Activated T-cell treated with anti-CD3 and anti-CD28 coated beads, Interleukin-2, amount 50 U/mL, for 1 hour (primary cell): ENCODE data around the gene TULP4.
"Not testable (repeated sequence)": the region's sequence is repeated elsewhere in the genome, so short reads cannot be mapped to it uniquely, and the experiment has no call there.

ENCODE experiments used
- DNase-seq: peaks from one replicate; pipeline ENCODE4 v3.0.0-alpha.2; 2020

TULP4 gene

DNA sequence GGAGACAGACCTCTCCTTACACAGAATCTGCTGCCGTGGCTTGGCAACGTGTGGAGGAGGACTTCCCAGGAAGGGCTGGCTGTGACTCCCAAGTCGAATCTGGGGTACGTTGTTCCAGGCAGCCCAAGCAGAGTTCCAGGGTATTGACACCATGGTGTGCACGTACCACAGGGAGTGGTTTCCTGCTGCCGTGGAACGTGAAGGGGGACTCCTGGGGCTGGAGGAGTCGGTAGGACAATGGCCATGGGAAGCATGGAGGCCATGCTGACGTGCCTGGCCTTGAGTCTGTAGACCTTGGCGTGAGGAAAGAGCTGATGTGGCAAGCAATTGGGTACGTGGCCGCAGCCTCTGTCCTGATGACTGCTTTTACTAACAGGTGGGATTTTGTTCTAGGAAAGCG is 119.3 kb downstream of the TULP4 start:
- DNase-seq: no peak

DNA sequence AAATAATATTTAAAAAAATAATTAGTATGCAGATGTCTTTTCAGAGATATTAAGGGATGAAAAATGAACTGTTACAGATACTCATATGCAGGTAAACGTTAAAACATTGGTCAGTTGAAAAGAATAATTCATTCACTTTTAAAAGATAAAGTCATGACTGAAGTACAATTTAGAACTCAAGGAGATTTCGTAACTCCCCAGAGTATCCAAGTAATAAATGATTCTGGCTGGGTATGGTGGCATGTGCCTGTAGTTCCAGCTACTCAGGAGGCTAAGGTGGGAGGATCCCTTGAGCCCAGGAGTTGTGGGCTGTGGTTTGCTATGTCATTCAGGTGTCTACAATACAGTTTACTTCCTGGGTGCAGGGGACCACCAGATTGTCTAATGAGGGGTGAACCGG is 125.3 kb downstream of the TULP4 start:
- no peak for DNase-seq

DNA sequence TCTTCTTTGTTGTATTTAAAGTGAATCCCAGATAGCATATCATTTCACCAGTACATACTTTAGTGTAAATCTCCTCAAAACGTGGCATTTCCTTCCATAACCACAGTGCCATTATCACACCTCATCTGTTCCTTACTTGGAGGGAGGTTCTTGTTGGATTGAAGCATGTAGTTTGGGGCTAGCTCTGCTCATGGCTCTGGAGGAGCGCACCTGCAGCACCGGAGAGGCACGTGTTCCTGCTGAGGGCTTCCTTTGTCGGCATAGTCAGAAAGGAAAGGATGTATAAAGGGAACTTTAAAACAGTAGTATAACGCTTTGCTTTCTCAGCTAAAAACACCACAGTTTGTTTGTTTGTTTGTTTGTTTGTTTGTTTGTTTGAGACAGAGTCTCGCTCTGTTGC is 126.0 kb downstream of the TULP4 start:
- DNase-seq: no peak

DNA sequence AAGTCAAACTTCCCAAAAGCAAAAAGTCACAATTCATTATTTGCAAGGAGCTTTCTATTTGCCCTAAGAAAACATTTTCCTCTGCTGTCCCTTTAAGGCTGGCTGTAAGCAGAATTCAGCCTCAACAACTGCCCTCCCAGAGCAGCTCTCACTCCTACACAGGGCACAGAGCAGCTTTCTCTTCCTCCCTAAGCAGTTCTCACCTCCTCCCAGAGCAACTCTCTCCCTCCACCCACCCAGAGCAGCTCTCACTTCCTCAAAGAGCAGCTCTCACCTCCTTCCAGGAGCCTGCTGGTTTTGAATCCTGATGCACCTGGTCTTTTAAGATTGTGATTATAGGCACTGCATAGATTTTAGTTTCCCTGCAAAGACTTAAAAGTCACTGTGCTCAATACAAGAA is 127.0 kb downstream of the TULP4 start:
- DNase-seq: no peak

DNA sequence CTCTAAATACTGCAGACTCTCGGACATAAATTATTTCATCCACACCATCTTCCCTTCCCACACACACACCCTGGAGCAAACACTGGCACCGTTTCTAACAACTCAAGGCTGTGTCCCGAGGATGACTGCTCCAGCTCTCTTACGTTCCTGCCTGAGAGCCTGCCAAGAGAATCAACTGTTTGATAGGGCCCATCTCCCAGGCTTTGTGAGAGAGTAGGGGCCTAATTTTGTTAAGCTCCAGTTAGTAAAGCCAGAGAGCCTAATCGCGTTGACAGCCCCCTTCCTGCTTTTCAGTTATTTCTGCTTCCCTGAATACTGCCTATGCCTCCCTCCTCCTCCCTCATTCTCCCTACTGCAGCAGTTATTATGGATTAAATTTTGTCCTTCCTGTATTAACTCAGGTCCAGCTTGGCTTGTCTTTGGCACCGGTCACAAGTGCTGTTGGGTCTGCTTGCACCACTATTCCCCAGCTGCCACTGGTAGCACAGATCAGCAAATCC is 129.5 kb downstream of the TULP4 start:
- no peak for DNase-seq

DNA sequence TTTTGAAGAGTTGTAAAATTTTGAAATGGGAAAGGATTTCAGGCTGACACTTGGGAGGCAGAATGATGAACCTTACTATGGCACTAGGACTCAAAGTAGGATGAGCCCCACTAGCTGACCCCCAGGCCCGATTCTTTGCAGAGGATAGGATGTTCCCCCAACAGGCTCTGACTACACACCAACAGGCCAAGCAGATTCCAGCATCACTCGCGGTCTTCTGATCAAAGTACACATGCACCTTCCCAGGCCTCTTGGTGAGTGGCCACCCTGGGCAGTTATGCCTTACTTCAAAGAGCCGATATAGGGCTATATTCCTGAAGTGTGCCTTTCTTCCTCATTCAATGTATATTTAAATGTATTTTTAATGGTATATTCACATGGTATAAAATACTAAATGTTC is 130.0 kb downstream of the TULP4 start:
- DNase-seq: no peak

DNA sequence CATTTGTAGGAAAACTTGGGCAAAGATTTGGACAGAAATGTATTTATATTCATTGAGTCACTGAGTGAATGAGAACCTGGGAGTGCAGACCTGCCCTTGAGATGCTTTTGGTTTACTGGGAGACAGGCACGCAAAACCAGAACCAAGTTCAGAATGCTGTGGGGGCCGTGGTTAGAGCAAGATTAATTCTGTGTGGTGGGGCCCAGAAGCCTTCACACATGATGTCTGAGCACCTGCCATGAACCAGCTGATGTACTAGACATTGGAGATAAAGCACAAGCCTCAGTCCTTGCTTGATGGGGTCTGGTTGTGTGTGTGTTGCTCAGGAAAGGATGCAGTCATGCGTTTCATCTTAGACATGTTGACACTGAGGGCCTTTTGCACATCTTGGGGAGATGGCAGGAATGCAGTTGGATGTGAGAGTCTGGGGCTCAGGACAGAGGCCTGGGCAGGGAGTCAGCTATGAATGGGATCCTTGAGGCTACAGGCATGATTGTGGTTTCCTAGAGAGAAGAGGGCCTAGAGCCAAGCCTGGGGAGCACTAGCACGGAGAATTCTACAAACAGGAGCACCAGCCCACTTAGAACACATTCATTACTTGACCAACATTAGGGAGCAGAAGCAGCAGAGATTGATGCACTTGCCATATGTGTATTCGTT is 133.3 kb downstream of the TULP4 start:
- DNase-seq: no peak

DNA sequence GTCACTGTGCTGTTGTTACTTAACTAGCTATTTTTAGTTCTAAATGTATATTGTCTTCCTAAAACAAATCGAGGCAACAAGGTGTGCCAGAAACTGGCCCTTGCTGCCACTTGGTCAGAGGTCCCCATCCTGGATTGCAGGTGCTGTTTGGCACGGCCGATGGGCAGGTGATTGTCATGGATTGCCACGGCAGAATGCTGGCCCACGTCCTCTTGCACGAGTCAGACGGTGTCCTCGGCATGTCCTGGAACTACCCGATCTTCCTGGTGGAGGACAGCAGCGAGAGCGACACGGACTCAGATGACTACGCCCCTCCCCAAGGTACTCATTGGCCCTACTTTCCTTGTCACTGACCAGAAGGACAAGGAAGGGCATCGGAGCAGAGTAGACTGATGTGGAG is 136.6 kb downstream of the TULP4 start:
- no peak for DNase-seq

DNA sequence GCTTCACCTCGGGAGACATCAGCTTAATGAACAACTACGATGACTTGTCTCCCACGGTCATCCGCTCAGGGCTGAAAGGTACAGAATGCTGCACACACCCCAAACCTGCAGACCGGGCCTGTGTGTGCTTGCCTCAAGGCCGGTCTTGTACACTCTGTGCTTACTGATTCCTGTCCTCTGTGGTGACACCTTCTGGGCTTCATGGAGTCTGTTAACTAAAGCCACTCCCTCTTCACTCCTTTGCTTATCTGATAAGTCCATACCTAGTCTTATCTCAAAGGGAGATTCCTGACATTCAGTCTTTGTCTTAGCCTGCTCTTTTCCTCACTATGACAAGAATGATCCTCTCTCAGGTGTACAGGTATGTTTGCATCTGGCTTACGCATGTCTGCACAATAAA is 139.9 kb downstream of the TULP4 start:
- no peak for DNase-seq

DNA sequence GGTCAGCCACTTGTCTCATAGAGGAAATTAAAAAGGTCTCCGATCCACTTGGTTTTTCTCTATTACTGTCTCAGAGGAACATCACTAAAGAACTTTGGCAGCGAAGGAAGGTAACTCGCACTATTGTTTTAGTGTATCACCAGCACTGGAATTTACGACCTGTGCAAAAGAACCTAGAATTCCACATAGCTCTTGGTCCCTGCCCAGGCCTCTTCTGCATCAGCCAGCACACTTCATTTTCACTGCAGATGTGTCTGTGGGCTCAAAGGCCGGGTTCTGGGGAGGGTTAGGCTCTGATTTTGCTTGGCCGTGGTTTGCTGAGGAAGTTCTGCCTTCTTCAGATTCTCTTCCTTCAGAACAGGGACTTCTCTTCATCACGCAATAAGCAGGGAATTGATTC is 144.9 kb downstream of the TULP4 start:
- no peak for DNase-seq

DNA sequence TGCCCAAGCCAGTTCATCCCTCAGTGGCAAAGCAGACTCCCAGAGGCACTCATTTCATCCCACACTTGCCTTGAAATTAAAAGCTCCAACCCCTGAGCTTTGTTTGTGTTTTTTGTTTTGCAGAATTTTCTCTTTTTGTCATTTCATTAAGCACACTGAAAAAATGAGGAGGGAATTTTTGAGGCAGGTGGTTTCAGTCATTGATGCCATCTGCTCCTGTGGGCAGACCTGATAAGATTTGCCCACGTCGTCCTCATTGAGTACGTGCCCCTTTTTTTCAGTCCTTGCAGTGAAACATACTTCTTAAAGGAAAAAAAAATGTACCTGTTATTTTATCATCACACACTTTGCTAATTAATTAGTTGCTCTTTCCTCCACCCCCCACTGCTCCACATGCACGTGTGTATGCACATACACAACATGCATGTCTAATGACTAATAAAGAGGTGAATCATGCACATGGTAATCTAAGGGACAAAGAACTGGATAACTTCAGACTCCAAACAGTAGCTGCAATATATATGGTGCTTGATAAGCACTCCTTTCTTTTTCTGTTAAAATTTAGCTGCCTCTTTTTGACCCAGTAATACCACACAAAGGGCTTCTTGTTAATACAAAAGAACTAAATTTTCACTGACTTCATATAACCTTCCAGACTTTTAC is 145.5 kb downstream of the TULP4 start:
- DNase-seq: no peak

DNA sequence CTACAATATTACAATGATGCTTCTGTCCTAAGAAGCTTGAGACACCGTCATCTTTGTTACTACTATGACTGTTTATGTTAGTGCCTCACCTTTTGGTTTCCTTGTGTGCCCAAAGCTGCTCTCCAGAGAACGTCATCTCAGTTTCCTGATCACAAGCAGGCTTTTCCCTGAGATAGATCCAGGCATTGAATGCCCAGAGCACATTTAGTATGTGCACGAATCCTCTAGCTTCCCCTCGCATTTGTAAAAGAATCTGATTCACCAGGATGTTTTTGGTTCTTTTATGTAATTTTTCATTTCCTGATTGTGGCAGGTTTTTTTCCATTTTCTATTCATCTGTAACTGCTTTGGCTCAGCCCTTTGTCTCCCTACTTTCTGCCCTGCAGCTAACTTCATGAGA is 147.5 kb downstream of the TULP4 start:
- no peak for DNase-seq

DNA sequence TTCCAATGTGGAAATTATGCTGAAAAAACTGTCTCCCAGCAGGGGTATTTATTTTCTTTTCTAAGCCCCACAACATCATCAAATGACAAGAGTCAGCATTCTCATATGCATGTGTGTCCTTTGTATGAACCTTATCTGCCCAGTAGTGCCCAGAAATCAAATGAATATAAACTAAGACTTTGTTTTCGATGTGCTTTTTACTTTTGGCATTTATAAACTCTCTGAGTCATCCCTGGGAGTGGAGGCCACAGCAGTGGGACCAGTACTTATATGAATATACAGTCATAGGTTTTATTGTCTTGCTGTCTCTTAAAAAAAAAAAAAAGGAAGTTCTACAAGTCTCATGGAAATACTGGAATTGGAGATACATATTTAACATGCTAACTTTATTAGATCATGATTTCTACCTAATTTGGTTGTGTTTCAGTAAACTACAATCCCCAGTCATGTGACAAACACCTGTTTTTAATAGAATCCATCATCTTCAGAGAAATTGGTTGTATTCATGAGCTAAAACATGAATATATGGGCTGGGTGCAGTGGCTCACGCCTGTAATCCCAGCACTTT is 148.4 kb downstream of the TULP4 start:
- DNase-seq: no peak

DNA sequence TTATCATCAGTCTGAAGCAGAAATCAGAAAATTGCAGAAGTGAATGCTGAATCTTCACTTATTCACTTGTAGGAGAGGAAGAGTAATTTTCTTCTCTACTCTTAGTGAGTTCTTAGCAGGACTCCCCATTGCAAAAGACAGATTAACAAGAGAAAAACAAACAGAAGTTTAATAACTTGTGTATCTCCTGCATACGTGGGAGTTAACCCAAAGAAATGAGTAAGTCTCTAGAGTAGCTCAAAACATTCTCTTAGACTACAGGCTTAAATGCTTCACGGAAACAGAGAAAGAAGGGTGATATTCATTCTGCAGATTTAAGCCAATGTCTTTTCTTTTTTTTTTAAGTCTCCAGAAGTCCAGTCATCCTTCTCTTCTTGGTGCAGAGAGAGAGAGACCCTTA is 149.7 kb downstream of the TULP4 start:
- DNase-seq: no peak

DNA sequence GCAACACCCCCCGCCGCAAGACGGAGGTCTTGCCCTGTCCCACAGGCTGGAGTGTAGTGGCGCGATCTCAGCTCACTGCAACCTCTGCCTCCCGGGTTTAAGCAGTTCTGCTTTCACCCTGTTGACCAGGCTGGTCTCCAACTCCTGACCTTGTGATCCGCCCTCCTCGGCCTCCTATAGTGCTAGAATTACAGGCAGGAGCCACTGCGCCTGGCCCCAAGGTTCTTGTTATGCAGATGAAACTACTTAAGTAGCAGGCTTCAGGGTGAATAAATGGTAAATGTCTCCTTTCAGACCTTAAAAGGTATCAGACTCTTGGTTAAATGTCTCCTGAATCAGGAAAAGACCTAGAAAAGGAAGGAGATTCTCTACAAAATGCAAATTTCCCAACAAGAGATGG is 152.2 kb downstream of the TULP4 start:
- no peak for DNase-seq

DNA sequence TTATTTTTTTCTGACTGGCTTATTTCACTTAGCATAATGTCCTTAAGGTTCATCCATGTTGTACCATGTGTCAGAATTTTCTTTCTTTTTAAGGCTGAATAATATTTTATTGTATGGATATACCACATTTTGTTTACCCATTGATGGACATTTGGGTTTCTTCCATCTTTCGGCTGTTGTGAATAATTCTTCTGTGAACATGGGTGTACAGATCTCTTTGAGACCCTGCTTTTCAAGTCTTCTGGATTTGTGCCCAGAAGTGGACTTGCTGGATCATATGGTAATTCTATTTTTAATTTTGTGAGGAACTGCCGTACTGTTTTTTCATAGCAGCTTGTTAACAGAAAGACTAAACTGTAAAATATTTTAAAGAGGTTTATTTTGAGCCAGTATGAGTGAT is 153.0 kb downstream of the TULP4 start:
- no peak for DNase-seq

DNA sequence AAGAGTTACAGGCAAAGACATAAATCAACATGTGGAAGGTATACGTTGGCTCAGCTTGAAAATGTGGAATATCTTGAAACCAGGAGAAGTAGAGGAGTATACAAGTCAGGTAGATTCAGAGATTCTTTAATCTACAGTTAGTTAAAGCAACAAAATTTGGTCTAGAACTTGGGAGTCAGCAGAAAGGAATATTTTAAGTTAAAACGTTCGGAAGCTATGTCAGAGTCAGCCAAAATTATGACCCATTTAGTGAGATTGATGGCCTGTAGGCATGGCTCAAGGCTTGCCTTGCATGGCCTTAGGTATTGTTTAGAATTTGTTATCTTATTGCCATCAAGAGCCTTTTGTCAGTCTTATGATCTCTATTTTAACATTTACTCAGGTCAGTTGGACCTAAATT is 153.5 kb downstream of the TULP4 start:
- DNase-seq: no peak

DNA sequence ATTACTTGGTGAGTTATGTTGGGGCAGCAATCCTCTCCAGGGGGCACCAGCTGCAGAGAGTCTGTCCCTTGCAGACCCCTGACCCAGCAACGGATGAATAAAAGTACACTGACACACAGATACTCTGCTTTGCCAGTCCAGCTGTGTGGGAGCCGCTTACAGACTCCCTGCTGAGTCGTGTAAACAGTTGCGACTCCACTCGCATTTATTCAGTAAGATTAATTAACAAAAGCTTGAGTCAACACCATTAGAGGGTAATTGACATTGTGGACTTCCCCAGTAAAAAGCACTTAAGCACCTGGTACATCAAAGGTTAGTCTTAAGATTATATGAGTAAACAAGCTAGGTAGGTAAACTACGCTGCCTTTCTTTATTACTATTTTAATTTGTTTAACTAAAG is 155.7 kb downstream of the TULP4 start:
- no peak for DNase-seq

DNA sequence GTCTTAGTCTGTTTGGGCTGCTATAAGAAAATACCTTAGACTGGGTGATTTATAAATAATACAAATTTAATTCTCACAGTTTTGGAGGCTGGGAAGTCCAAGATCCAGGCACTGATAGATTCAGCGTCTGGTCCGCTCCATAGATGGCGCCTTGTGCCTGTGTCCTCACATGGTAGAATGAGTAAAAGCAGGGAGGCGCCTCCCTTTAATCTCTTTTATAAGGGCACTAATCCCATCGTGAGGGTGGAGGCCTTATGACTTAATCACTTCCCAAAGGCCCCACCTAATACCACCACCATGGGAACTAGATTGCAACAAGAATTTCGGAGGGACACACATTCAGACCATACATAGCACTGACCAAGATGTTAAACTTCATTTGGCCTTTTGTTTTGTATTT is 156.4 kb downstream of the TULP4 start:
- no peak for DNase-seq

DNA sequence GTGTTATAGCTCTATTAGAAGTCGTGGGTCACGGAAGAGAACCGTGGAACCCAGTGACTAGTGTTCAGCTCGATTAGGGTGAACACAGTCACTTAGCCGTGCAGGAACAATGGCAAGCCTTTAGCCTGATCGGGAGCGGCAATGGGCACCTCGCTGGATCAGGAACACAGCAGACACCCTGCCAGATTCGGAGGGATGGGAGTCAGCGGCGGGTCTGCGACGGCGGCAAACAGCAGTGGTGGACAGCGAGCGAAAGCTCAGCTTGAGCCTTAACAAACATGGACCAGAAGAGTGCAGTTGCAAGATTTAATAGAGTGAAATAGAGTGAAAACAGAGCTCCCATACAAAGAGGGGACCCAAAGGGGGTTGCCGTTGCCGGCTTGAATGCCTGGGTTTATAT is 157.8 kb downstream of the TULP4 start:
- DNase-seq: not testable (repeated sequence)

DNA sequence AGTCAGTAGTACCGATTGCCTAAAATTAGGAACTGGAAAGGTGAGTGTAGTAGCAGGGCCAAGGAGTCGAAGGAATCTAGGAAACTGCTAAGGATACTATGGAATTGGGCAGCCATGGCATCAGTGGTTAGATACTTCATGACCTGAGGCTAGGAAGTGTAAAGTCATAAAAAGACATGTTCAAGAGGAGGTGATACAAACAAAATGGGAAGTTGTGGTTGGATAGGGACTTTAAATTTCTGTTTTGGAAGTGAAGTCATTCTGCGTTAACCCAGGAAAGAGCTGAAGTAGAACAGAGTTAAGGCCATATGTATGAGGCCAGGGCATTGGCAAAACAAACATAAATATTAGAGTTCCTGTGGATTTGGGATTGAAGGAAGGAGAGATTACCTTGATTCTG is 159.1 kb downstream of the TULP4 start:
- no peak for DNase-seq

DNA sequence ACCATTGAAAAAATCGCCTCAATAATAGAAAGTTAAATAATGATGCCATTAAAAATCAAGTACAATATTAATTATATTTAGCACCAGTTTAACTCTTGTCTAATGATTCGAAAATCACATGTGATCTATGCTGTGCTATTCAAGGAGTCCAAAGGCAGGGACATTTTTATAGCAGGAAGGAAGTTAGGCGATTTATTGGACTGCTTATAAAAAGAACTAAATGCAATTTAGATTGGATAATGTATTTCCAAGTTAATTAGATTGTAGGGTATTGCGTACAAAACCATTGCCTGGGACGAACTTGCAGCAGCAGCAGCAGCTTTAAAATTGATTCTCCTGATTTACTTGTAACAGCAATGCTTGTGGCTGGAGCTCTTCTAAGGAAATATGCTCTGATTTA is 160.2 kb downstream of the TULP4 start:
- no peak for DNase-seq

DNA sequence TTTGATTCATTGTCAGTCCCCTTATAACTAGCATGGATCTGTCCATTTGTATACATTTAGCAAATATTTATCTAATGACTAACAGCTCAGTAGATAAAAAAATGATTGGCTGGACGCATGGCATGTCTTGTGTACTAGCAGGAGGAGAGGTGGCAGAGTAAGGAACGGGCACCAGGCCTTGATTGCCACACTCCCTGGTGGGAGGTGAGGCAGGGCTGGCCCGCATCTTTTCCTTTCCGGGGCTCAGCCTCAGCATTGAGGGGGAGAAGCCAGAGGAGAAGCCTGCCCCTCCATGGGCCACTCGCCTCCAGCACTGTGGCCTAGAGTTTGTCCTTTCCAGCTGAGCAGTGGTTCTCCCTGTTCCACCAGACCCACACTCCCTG is 162.7 kb downstream of the TULP4 start:
- no peak for DNase-seq
